ENCODE data around the gene ATP5F1E. TPM values are rescaled to one million over a fixed set of nuclear protein-coding genes. Genes with fewer than 3 reads are reported as not detected.

The ATP5F1E gene
- total RNA-seq, 4 donors from 2014 or later, result 7.2 to 33.0 (median 25.8) TPM

DNA sequence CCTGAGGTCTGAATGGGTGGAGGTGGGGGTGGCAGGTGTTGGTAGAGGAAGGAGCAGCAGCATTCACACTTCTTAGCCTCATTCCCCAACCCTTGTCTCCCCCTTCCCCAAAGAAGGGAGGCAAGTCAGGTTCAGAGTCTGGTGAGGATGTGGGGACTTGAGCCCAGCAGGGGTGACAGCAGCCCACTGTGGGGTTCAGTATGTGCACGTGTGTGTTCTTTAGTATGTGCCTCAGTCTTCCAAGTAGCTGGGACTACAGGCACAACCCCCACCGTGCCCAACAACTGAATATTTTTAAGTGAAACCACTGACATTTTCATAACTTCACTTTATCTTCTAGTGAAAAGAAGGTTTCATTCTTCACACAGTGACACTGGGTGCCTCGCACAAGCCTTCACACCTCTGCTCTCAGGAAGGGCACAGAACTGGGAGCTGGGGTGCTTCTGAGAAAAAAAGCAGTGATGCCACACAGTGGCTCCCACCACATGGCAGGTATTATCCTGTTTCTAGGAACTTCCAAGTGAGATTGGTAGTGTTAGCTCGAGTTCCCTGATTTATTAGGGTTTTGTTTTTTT lies 43.9 kb upstream of the ATP5F1E start:
- DNase-seq, result no peak
- Histone ChIP-seq H3K27me3 (peaks cover 28% of the 10 kb centered on the region), H3K4me3 (no peak overlapping the region), H3K27ac (no peak overlapping the region), H3K9me3 (no peaks in the 10 kb centered on the region), H3K4me1 (no peaks in the 10 kb centered on the region), H3K36me3 (no peaks in the 10 kb centered on the region)
- TF ChIP-seq EP300 (IDR thresholded peaks at IDR 0.05; ENCODE audit: low read depth), result no peak
- no peak for TF ChIP-seq POLR2A (IDR thresholded peaks at IDR 0.05)
- no peak for TF ChIP-seq POLR2AphosphoS5 (IDR thresholded peaks at IDR 0.05)
- TF ChIP-seq, protein P1, sequence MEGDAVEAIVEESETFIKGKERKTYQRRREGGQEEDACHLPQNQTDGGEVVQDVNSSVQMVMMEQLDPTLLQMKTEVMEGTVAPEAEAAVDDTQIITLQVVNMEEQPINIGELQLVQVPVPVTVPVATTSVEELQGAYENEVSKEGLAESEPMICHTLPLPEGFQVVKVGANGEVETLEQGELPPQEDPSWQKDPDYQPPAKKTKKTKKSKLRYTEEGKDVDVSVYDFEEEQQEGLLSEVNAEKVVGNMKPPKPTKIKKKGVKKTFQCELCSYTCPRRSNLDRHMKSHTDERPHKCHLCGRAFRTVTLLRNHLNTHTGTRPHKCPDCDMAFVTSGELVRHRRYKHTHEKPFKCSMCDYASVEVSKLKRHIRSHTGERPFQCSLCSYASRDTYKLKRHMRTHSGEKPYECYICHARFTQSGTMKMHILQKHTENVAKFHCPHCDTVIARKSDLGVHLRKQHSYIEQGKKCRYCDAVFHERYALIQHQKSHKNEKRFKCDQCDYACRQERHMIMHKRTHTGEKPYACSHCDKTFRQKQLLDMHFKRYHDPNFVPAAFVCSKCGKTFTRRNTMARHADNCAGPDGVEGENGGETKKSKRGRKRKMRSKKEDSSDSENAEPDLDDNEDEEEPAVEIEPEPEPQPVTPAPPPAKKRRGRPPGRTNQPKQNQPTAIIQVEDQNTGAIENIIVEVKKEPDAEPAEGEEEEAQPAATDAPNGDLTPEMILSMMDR (IDR thresholded peaks at IDR 0.05), result no peak
- 70 to 86% methylated on average over 1 to 4 of the region's 4 CpGs for WGBS, 2 donors (ENCODE audit: low coverage in 1 of 2)
- intact Hi-C loops (cut with DNase I; ENCODE audit: low total_unique reads), result no loop called here
- in situ Hi-C loops (cut with MboI; ENCODE audit: low pct_ligation_motif_present in 1 of 4, low pct_unique_long_range_greater_than_20kb in 1 of 4, low sequenced_read_pairs in 3 of 4), result loop anchor here (10.0 to 25.0 kb wide), 3 partner anchors 201 to 336 kb away; partner anchors contain the start of genes GNAS (in 1 of the 4) and GNAS-AS1 (in 1 of the 4)

DNA sequence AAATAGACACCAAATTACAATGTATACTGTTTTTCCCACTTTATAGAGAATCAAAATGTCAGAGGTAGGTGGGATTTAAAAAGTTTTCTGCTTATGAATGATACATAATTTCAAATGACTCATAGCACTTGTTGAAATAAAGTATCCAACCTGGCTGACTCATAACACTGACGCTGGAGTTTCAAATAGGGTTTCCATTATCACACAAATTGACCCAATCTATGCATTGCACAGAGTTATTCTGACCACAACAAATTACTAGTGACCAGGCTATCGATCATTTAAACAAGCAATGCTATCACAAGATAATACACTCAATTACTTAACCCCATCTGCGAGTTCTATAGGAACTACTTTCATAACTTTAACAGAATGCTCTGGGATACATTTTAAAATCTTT lies 42.3 kb upstream of the ATP5F1E start:
- TF ChIP-seq, protein P1 (IDR thresholded peaks at IDR 0.05), result no peak
- no peak for TF ChIP-seq POLR2A (IDR thresholded peaks at IDR 0.05)
- TF ChIP-seq EP300 (IDR thresholded peaks at IDR 0.05; ENCODE audit: low read depth), result no peak
- no peak for TF ChIP-seq POLR2AphosphoS5 (IDR thresholded peaks at IDR 0.05)
- no peak for DNase-seq
- H3K27me3 ChIP-seq, result peaks cover 28% of the 10 kb centered on the region
- no peak overlapping the region for H3K4me3 ChIP-seq
- H3K4me1 ChIP-seq, result no peaks in the 10 kb centered on the region
- no peaks in the 10 kb centered on the region for H3K36me3 ChIP-seq
- H3K9me3 ChIP-seq, result no peaks in the 10 kb centered on the region
- intact Hi-C loops (cut with DNase I; ENCODE audit: low total_unique reads), result no loop called here
- in situ Hi-C loops (cut with MboI; ENCODE audit: low pct_ligation_motif_present in 1 of 4, low pct_unique_long_range_greater_than_20kb in 1 of 4, low sequenced_read_pairs in 3 of 4), result loop anchor here in 1 of 4 donors (10.0 kb wide), 1 partner anchor 200 kb away; no protein-coding TSS in a partner anchor
- no peak overlapping the region for H3K27ac ChIP-seq
- WGBS, 2 donors (ENCODE audit: low coverage in 1 of 2), result 50 to 52% methylated on average over 3 of the region's 3 CpGs

DNA sequence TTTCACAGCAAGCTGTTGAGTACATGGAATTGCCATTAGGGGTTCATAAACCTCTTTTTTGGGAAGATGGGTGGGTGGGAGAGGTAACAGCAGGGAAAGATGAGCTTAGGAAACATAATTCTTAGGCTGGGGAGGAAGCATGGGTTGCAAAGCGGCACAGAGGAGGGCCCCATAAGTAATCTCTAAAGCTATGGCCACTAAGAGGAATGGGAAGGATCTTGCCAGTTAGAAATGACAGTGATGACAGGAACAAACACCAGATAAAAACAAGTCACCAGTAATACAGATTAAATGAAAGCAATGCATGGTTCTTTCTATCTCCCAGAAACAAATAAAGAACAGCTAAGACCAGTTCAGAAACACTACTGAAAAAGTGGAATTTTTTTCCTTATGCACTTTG lies 41.4 kb upstream of the ATP5F1E start:
- DNase-seq, result no peak
- intact Hi-C loops (cut with DNase I; ENCODE audit: low total_unique reads), result no loop called here
- 71 to 88% methylated on average over 1 of the region's 1 CpG for WGBS, 2 donors (ENCODE audit: low coverage in 1 of 2)
- no peak overlapping the region for H3K4me3 ChIP-seq
- in situ Hi-C loops (cut with MboI; ENCODE audit: low pct_ligation_motif_present in 1 of 4, low pct_unique_long_range_greater_than_20kb in 1 of 4, low sequenced_read_pairs in 3 of 4), result loop anchor here in 1 of 4 donors (10.0 kb wide), 1 partner anchor 199 kb away; no protein-coding TSS in a partner anchor
- TF ChIP-seq POLR2AphosphoS5 (IDR thresholded peaks at IDR 0.05) (no peak), EP300 (IDR thresholded peaks at IDR 0.05; ENCODE audit: low read depth) (no peak), POLR2A (IDR thresholded peaks at IDR 0.05) (no peak)
- TF ChIP-seq, protein P1 (IDR thresholded peaks at IDR 0.05), result no peak
- H3K36me3 ChIP-seq, result no peaks in the 10 kb centered on the region
- H3K9me3 ChIP-seq, result no peaks in the 10 kb centered on the region
- H3K27me3 ChIP-seq, result peaks cover 28% of the 10 kb centered on the region
- no peak overlapping the region for H3K27ac ChIP-seq
- H3K4me1 ChIP-seq, result no peaks in the 10 kb centered on the region

DNA sequence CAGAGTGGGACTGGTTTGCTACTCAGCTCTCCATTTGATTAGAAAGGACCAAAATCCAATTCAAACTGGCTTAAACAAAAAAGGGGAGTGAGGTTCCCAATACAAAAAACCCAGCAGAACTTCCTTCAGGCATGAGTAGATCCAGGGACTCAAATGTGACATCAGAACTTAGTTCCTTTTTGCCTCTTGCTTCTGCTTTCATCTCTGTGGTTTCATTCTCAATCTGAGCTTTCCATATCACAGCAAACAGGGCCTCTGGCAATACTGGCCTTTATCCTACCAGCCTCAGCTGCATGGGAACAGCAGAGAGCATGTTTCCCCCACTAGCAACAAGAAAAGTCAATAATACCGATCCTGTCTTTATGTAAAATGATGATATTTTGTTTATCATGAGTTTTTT lies 39.1 kb upstream of the ATP5F1E start:
- Histone ChIP-seq H3K4me1 (no peaks in the 10 kb centered on the region), H3K4me3 (no peak overlapping the region), H3K9me3 (no peaks in the 10 kb centered on the region), H3K27me3 (peaks cover 14% of the 10 kb centered on the region), H3K27ac (no peak overlapping the region), H3K36me3 (no peaks in the 10 kb centered on the region)
- intact Hi-C loops (cut with DNase I; ENCODE audit: low total_unique reads), result no loop called here
- TF ChIP-seq POLR2AphosphoS5 (IDR thresholded peaks at IDR 0.05) (no peak), POLR2A (IDR thresholded peaks at IDR 0.05) (no peak), EP300 (IDR thresholded peaks at IDR 0.05; ENCODE audit: low read depth) (no peak)
- TF ChIP-seq, protein P1 (IDR thresholded peaks at IDR 0.05), result no peak
- in situ Hi-C loops (cut with MboI; ENCODE audit: low pct_ligation_motif_present in 1 of 4, low pct_unique_long_range_greater_than_20kb in 1 of 4, low sequenced_read_pairs in 3 of 4), result loop anchor here in 1 of 4 donors (10.0 kb wide), 1 partner anchor 196 kb away; no protein-coding TSS in a partner anchor
- WGBS, 2 donors (ENCODE audit: low coverage in 1 of 2), result 79 to 82% methylated on average over 1 of the region's 1 CpG
- no peak for DNase-seq

Data from transverse colon (tissue), 4 donors.